Inferior parietal cortex (tissue), 1 donor: ENCODE results near the gene RBFOX1.
"Not testable (repeated sequence)": the region's sequence is repeated elsewhere in the genome, so short reads cannot be mapped to it uniquely, and the experiment has no call there.

Experiments
- DNase-seq: peaks from one replicate; pipeline ENCODE4 v3.0.0-alpha.2; 2016; ENCODE audit errors: extremely low spot score

Gene RBFOX1

GRCh38 chr16:7458144-7458543 lies 125.5 kb downstream of the RBFOX1 start:
- no peak for DNase-seq

- DNase-seq, result no peak
These were observed 137.7 kb downstream of the RBFOX1 start for GRCh38 chr16:7470344-7470743.

GRCh38 chr16:7471268-7471667 lies 138.6 kb downstream of the RBFOX1 start:
- DNase-seq, result no peak

- DNase-seq, result no peak
These were observed 149.4 kb downstream of the RBFOX1 start for GRCh38 chr16:7482032-7482431.

DNA sequence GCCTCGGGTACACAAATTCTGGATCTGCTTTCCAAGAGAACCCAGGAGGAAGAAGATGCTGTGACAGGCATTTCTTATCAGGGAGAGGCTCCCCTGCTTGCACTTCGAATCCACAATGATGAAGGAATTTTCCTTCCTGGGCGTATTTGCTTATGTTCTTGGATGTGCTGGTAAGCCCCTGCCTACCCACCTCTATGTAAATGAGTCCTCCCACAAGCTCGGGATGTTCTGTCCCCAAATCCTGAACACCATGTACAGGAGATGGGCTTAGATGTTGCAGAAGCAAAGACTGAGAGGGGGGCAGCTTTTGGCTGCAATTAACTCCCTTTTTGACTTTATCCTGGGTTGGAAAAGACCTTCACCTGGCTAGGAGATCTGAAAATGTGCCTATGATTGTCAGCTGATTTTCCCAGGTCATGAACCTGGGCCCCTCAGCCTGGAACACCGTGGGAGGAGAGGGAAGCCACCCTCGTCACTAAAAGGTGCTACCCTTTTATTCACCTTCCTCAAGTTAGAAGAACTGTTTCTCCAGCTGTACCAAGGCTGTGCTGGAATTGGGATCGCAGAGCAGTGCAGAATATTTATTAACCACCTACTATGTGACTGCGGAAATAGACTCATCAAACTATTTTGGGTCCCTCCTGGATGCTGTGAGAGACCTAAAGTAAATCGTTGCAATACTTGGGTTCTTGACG lies 150.1 kb downstream of the RBFOX1 start:
- no peak for DNase-seq

DNA sequence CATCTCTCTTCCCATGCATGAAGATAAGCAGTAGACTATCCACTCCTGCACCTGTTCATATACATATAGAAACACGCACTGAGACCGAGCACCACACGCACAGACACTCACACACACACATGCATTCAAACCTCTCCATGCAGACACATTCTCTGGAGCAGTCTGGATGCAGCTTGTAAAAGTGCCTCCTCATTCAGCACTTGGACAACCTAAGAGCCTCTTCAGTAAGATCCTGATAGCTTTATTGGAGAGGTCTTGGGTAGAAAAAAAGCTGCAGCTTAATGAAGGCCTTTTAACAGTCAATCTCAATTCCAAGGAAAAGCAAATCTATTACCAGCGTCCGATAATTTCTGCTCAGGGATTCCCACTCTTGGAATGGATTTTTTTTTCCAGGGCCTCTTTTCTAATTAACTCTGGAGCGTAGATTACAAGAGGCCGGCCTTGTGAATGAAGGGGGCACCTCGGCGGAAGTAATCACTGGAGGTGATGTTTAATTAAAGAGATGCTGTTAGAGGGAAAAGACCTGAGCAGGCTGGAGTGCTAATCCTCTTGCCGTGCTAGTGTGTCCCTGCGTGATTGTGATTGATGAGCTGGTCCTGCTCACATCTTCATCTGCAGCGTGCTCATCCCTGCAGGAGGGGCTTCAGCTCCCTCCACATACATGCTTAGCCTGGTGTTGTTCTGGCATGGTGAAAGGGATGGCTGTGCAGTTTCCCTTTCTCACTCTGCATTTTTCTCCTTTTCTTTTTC lies 155.1 kb downstream of the RBFOX1 start:
- no peak for DNase-seq

DNA sequence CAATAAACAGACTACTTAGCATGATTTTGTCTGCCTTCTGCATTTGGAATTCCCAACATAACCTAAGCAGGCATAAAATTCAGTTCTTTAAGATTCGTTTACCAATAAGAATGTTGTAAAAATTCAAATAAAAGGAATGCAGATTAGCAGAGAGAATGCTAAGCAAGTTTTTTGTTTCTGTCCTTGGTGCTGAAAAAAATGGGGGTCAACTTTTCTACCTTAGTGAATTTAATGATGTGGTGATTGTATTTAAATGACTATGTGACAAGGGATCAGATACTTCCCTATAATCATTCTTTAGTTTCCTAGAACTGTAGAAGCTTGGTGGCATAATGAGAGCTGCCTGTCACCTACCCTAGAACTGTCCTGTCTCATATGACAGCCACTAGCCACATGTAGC lies 159.5 kb downstream of the RBFOX1 start:
- DNase-seq, result no peak

- no peak for DNase-seq
These were observed 160.5 kb downstream of the RBFOX1 start for GRCh38 chr16:7493133-7493532.

GRCh38 chr16:7497691-7498090 lies 165.0 kb downstream of the RBFOX1 start:
- no peak for DNase-seq

- DNase-seq, result no peak
These were observed 169.2 kb downstream of the RBFOX1 start for GRCh38 chr16:7501868-7502267.

- not testable (repeated sequence) for DNase-seq
These were observed 170.0 kb downstream of the RBFOX1 start for GRCh38 chr16:7502591-7503157.

DNA sequence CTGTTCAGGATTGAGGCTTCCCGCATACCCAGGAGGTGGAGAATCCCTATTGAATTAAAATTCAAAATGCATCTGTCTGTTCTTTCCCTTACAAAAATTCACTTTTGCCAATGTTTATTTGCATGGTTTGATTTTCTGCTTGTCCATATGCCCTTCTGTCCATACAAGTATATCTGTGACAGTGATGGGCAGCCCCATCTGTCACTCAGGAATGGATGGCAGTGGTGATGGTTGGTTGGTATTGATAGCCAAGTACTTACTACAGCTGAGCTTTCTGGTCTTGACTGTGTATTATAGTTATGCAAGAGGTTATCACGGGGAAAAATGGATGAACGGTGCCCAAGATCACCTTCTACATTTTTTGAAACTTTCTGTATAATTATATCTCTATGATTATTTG lies 171.0 kb downstream of the RBFOX1 start:
- DNase-seq, result no peak

DNA sequence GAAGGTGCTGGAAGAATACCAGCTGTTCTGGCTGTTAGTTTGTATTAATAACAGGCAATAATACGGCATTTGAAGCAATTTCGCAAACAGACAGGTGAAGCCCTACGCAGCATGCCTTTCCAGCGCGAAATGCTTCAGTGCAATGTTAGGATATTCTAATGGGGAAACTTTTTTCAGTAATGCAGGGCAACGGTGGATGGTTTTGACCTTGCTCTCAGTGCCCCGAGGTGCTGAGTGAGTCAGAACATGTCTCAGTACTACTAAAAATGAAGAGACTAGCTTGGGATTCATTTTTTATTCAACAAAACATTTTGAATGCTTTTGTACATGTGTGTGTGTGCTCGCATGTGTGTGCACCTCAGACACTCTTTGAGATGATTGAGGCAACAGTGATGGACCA lies 172.2 kb downstream of the RBFOX1 start:
- DNase-seq, result no peak

GRCh38 chr16:7505495-7505894 lies 172.8 kb downstream of the RBFOX1 start:
- no peak for DNase-seq

- no peak for DNase-seq
These were observed 173.7 kb downstream of the RBFOX1 start for GRCh38 chr16:7506363-7506762.

DNA sequence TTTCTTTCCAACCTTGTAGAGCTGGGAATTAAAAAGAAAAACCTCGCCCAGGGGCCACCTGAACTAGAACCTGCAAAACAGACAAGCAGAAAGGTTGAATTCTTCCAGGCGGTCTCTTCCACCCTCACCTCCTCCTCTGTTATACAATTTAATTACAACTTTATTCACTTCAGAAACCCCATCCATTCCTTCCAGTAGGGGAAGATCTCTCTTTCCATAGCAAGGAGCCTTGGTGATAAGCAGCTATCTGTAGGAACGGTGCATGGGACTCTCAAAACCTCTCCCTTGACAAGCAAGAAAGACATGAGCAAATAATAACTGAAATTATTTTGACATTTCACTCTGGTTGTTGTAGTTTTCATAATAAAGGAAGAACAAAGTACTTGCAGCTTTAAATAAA lies 176.0 kb downstream of the RBFOX1 start:
- no peak for DNase-seq

- DNase-seq, result no peak
These were observed 177.4 kb downstream of the RBFOX1 start for GRCh38 chr16:7509963-7510601.

DNA sequence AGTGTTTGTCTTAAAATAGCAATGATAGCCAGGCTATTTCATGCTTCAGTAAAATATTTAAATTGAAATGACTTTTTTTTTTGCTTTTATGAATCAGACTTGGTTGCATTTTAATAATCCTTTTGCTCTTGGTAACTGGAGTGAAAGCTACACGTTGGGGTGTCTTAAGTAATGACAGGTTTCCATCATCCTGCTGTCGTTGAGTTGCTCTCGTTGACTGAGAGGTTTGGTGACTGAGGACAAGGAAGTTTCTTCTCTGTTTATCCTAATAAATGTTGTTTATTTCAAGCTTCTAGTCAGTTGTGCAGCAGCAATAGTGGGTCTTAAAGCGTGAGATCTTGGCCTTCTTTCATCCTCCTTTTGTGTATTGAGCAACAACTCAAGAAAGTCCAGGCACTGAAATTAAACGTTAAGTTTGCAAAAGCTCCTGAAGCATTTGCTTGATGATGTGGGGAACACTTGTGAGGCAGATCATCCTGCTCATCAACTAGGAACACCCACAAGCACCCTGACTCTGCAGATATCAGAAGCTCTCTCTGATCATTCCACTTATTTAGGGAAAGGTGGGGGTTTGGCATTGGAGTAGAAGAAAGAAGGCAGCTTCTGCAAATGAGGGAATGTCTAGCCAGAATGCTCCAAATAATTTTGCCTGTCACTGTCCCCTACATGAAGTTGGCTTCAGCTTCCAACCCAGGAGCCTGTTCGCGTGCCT lies 179.1 kb downstream of the RBFOX1 start:
- DNase-seq, result no peak

DNA sequence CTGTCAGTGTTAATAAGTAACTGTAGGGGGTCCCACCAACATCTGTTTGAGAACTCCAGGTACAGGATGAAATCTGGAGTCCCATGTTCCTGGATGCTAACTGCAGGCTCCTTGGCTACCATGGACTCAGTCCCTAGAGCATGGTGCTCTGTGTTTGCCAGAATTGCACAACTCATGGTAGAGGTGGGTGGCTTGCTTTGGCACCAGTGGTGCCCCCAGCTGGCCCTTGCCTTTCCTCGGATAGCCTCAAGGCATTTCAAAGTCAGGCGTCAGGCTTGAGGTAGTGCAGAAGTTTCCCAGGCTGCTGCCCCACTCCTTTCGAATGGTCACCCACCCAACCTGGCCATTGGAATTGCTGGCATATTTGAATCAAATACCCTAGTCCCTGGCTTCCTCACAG lies 179.9 kb downstream of the RBFOX1 start:
- no peak for DNase-seq

DNA sequence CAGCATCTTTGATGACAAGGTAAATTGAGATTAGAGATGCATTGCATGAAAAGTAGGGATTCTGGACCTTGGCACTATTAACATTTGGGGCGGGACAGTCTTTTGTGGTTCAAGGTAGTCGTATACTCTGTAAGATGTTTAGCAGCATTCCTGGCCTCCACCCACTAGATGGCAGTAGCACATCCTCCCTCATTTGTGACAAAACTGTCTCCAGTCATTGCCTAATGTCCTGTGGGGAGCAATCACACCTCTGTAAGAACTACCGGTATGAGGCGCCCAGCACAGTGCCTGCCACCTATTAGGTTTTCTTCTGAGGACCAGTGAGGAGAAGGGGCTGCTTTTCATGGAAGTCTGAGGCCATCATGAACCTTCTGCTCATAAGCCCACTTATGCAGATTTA lies 180.8 kb downstream of the RBFOX1 start:
- no peak for DNase-seq

- no peak for DNase-seq
These were observed 182.9 kb downstream of the RBFOX1 start for GRCh38 chr16:7515543-7515942.

- no peak for DNase-seq
These were observed 184.9 kb downstream of the RBFOX1 start for GRCh38 chr16:7517496-7517895.
